ENCODE measurements around the gene RNPEPL1. TPM values are rescaled to one million over a fixed set of nuclear protein-coding genes. Genes with fewer than 3 reads are reported as not detected.
A peak's percentile ranks its signal among the peaks of the same experiment; 100 is the strongest.

Gene RNPEPL1
- total and polyA plus RNA-seq, 3 donors from 2014 or later = 28.9 to 48.5 (median 39.1) TPM

DNA sequence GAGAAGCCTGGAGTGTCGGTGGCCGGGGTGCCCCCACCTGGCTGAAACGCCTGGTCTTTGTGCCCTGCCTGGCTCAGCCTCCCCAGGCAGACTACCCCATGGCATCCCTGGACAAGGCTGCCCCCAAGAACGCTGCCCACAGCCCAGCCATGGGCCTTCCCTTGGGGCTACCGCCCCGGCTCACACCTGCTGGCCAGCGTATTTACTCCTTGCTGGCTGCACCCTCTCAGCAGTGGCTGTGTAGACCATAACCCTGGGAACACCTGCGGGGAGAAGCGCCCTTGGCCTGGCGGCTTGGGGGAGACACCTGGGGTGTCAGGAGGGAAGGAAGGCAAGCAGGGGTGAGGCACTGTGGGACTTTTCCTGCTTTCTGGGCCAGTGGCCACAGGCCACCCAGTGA is 35.6 kb downstream of the RNPEPL1 start:
- intact Hi-C loops (cut with DNase I; ENCODE audit: low total_unique reads) = no loop called here
- no peak for TF ChIP-seq CTCF (IDR thresholded peaks at IDR 0.05)
- TF ChIP-seq POLR2A (IDR thresholded peaks at IDR 0.05) = no peak
- no peaks in the 10 kb centered on the region for H3K27me3 ChIP-seq
- no peak for DNase-seq
- 89% methylated on average over 3 to 10 of the region's 10 CpGs for WGBS, 2 donors
- no peaks in the 10 kb centered on the region for H3K9me3 ChIP-seq
- peaks cover 9% of the 10 kb centered on the region for H3K4me1 ChIP-seq
- H3K4me3 ChIP-seq = no peak overlapping the region
- no peak overlapping the region for H3K27ac ChIP-seq
- no peaks in the 10 kb centered on the region for H3K36me3 ChIP-seq (ENCODE audit: low read depth, missing control alignments)

- peak; percentile 89 for DNase-seq
- Histone ChIP-seq H3K4me3 (no peak overlapping the region), H3K27me3 (no peaks in the 10 kb centered on the region), H3K36me3 (ENCODE audit: low read depth, missing control alignments) (no peaks in the 10 kb centered on the region), H3K4me1 (peaks cover 9% of the 10 kb centered on the region), H3K9me3 (no peaks in the 10 kb centered on the region), H3K27ac (no peak overlapping the region)
- intact Hi-C loops (cut with DNase I; ENCODE audit: low total_unique reads) = no loop called here
- WGBS, 2 donors = 48 to 62% methylated on average over 8 to 11 of the region's 11 CpGs
- TF ChIP-seq CTCF (IDR thresholded peaks at IDR 0.05) (peak; percentile 44 to 61 (median 44)), POLR2A (IDR thresholded peaks at IDR 0.05) (no peak)
Measured at GRCh38 chr2:240604291-240604938, 36.1 kb downstream of the RNPEPL1 start.

- Histone ChIP-seq H3K27ac (no peak overlapping the region), H3K27me3 (no peaks in the 10 kb centered on the region), H3K9me3 (no peaks in the 10 kb centered on the region), H3K36me3 (ENCODE audit: low read depth, missing control alignments) (no peaks in the 10 kb centered on the region), H3K4me1 (peaks cover 9% of the 10 kb centered on the region), H3K4me3 (no peak overlapping the region)
- WGBS, 2 donors = 88 to 96% methylated on average over 13 to 19 of the region's 19 CpGs
- intact Hi-C loops (cut with DNase I; ENCODE audit: low total_unique reads) = no loop called here
- no peak for TF ChIP-seq CTCF (IDR thresholded peaks at IDR 0.05)
- no peak for TF ChIP-seq POLR2A (IDR thresholded peaks at IDR 0.05)
- no peak for DNase-seq
Measured at GRCh38 chr2:240604939-240605716, 36.8 kb downstream of the RNPEPL1 start.

DNA sequence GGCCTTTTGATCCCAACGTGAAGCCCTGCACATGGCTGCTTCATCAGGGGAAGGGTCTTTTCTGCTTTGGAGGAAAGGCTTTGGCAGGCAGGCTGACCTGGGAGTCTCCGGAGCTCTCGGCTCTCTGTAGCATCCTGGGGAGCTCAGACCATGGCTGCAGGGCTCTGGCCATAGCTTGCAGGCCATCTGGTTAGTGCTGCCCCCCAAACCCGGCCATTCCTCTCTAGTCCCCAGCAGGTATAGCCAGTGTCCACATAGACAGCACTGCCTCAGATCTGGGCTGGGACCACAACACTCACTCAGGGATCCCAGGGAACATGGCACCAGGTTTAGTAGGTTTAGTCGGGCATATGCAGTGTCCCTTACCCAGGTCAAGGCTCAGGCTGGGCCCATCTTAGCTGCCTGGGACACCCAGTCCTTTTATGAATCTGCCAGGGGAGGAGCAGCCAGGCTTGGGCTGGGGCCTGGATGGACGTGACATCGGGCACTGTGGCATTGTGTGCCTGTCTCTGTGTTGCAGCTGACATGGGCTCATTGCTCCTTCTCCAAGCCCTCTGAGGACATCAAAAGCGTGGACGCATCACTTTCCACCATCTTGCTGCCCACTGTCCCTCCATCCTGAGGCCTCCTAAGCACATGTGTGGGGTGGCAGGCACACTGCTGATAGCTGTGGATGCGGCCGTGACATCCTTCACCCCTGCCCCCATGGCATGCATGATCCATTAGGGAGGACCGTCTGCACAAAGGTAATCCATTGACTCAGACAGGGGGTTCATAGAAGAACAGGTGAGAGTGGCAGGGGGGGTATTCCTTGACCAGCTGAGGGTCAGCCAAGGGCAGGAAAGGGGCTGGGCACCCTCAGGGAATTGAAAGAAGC is 37.8 kb downstream of the RNPEPL1 start:
- Histone ChIP-seq H3K27ac (no peak overlapping the region), H3K9me3 (no peaks in the 10 kb centered on the region), H3K36me3 (ENCODE audit: low read depth, missing control alignments) (no peaks in the 10 kb centered on the region), H3K27me3 (no peaks in the 10 kb centered on the region), H3K4me3 (no peak overlapping the region), H3K4me1 (peaks cover 9% of the 10 kb centered on the region)
- no peak for TF ChIP-seq POLR2A (IDR thresholded peaks at IDR 0.05)
- no peak for TF ChIP-seq CTCF (IDR thresholded peaks at IDR 0.05)
- no peak for DNase-seq
- intact Hi-C loops (cut with DNase I; ENCODE audit: low total_unique reads) = no loop called here
- WGBS, 2 donors = 90 to 92% methylated on average over 8 to 12 of the region's 12 CpGs

Measured in testis (tissue), 3 donors.